DMS53 treated with DMSO at 0.1 percent for 48 hours (cell line): Measurements from ENCODE around the gene REPS2.
"Not testable (repeated sequence)": the region's sequence is repeated elsewhere in the genome, so short reads cannot be mapped to it uniquely, and the experiment has no call there.

Experiments
- DNase-seq: peaks from one replicate; lab custom pipeline; 2025; ENCODE audit not compliant: unreplicated experiment; lab: John Stamatoyannopoulos, UW

REPS2 gene

DNA sequence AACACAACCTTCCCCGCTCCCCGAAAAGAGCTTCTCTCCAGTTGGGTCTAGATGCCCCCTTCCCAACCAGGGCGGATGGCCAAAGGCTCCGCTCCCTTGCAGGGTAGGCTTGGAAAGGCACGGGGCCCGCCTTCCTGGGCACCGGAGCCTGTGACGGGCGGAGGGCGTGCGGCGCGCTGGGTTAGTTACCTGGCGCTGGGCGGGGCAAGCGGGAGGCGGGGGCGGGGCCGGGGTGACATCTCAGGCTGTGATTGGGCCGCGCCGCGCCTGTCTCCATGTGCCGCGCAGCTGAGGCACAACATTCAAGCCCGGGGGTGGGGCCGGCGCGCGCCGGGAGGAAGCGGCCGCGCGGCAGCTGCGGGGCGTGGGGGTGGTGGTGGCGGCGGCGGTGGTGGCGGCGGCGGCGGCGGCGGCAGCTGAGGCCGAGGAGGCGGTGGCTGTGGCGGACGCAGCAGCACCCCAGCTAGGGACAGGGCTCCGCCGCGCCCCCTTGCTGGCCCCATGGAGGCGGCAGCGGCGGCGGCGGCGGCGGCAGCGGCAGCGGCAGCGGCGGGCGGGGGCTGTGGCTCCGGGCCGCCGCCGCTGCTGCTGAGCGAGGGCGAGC, at the start of gene REPS2:
REPS2 (plus strand) TSS at position 298 of the 604 bp plus-strand sequence; CDS start at position 502, 204 bp downstream.
- peak; percentile 67 for DNase-seq

DNA sequence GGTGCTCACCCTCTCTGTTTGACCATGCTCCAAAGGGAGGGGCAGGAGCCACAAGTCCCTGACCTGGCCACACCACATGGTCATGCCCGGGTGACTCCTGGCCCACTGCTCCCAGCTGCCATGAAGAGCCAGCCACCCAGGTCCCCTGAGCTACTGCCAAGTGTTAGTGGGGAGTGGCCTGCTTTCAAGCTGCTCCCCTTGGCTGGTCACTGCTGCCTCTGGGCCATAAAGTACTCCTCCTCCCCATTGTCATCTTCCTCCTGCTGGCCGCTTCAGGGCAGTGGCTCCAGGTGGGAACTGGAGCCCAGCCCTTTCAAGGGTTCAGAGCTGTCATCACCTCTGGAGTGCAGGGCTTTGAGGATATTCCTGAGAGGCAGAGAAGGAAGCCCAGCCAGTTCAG, 49.0 kb upstream of the REPS2 start:
- no peak for DNase-seq

DNA sequence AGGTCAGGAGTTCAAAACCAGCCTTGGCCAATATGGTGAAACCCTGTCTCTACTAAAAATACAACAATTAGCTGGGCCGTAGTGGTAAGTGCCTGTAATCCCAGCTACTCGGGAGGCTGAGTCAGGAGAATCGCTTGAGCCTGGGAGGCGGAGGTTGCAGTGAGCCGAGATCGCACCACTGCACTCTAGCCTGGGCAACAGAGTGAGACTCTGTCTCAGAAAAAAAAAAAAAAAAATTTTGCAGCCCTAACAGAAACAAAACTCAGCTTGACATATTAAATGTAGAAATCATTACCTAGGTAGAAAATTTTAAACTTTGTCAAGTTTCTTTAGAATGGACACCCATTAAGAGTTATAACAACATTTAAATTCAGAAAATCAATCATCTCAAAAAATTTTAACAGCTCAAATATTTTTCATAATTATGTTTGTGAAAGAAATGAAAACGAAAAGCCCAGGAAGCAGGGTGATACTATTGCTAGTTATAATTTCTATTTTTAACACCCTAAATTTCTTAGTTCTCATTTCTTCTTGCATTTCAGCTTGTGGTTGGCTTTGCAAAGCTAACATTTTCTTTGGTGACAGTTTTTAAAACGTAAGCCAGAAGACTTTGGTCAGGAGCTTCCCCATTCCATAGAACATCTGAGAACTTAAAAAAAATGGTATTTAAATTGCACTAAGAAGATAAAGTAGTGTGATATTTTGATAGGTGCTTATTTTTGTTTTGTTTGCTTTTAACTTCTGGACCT, 43.0 kb upstream of the REPS2 start:
- no peak for DNase-seq

DNA sequence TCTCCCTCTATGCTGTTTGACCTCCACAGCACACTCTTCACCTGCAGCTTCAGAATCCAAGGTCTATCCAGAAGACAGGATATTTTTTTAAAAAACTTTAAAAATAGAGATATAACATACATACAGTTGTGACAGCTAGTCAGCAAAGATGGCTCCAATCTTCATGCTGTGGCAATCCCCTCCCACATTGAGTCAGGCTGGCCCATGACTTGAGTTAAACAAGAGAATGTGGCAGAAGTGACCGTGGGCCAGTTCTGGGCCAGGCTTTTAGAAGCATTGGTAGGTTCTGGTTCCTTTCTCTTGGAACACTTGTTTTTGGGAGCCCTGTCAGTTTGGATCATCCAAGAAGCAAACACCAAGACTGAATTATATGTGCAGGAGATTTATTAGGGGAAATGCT, 36.1 kb upstream of the REPS2 start:
- no peak for DNase-seq

DNA sequence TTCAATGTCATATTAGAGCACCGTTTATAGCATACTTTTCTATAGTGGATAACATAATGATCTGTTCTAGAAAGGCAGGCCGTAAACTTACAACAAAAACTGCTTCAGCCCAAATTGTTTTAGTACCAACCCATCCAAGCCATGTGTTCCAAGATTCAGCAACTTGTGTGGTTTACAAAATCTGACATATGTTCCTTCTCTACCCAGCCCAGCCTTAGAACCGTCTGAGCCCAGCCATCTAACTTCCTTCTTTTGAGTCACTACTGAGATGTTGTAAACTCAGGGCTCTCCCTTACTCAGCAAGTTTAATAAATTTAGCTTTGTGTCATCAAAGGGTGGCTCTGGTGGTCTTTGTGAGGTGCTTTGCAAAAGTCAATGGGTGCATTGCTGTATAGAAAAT, 32.4 kb upstream of the REPS2 start:
- no peak for DNase-seq

DNA sequence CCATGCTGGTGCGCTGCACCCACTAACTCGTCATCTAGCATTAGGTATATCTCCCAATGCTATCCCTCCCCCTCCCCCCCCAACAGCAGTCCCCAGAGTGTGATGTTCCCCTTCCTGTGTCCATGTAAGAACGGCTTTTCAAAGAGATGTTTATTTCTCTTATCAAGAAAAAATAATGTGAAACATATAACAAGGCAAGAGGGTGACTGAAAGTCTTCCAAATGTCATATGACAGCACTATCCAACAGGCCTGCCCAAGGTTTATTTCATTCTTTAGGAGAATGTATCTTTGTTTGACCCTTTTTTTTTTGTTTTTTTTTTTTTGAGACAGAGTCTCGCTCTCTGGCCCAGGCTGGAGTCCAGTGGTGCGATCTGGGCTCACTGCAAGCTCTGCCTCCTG, 29.9 kb upstream of the REPS2 start:
- no peak for DNase-seq

DNA sequence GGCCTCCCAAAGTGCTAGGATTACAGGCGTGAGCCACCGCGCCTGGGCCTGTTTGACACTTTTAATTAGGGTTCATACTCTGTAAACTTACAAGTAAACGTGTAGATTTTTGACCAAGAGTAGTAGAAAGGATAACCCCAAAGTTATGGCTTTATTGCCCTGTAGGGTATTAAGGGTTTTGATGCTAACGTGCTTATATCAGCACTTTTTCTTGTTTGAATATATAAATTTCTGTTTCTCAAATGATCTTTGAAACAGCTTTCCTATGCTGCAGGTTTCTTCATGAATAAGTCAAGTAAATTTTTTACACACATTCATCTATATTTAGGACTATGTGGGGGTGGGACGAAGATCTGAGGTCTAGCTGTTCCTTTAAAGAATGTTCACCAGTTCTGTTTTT, 29.3 kb upstream of the REPS2 start:
- no peak for DNase-seq

DNA sequence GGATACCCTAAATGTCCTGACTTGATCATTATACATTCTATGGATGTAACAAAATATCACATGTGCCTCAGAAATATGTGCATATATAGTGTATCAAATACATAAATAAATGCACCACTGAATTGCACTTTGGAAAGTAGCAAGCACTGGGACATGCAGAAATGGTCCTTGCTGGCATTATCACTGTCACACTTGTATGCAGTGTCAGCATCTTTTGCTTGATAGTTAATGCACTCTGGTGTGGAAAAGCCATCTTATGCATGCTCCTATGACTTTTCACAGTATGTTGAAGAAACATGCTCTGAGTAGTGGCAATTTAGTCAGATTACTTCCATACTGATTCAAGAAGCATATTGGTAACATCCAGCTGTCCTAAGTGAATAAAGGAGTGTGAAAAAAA, 27.5 kb upstream of the REPS2 start:
- no peak for DNase-seq

DNA sequence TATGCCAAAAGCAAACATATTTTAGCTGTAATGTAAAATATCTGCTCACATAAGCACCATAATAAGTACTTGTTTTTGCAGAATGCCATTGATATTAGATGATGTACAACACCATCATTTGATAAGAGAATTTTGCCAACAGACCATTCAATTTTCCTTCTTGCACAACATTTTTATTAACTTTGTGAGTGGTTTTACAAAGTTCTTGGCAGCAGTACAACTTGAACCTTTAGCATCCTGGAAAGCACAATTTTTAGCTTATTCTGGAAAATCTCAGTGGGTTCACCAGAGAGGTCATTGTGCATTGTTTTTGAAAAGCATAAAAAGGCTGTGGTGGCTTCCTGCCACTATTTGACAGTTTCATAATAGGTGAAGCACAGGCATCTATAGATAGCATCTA, 26.4 kb upstream of the REPS2 start:
- DNase-seq: no peak

DNA sequence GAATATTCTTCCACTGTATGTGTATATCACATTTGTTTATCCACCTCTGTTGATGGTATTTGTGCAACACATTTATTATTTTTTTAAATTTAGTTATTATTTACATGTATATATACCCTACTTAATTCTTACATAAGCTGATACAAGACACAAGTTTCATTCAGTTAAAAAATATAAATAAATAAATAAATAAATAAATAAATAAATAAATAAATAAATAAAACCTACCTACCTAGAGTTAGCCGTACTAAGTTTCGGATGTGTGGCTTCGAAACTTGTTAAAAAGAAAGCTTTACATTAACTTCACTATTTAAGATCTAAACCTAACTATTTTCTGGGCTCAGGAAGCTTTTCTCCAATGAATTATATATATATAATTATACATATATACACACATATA, 23.3 kb upstream of the REPS2 start:
- DNase-seq: no peak

DNA sequence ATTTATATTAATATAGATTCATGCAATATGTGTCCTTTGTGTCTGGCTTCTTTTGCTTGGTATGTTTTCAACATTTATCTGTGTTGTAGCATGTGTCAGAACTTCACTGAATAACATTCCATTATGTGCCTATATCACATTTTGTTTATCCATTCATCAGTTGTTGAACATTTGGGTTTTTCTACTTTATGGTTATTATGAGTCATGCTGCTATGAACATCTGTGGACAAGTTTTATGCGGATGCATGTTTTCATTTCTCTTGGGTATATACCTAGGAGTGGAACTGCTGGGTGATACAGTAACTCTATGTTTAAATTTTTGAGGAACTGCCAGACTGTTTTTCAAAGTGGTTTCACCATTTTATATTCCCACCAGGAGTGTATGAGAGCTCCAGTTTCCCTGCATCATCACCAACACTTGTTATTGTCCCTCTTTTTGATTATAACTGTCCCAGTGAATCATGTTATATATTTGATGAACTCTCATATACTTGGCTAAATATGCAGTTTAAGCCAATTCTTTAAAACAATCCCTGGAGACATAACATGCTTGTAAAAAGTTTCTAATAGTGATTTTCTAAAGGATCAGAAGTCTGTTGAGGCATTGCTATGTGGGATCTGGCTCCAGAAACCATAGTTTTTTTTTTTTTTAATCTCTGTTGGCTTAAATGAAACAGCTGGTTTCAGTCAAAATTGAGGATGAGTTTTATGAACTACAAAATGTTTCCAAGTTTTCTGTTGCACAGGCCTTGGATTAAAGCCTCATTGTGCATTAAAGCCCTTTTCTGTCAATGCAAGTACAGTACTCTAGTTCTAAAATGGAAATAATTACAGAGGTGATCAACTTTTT, 21.6 kb upstream of the REPS2 start:
- DNase-seq: no peak

DNA sequence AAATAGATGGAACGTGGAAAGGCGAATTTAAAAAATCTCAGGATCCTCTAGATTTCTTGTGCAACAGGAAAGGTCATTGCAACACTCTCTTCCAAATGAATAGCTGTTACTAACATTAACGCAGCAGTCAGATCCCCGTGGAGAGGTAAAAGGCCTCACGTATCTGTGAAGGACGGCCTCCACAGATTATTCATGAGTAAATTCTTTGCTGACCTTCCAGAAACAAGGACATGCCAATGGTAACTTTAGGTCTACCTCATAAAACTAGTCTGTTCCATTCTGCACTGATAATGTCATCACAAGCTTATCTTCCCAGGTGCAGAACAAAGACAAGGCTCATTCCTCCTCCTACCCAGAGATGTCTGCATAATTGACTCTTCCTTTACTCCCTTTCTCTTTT, 16.1 kb upstream of the REPS2 start:
- no peak for DNase-seq

DNA sequence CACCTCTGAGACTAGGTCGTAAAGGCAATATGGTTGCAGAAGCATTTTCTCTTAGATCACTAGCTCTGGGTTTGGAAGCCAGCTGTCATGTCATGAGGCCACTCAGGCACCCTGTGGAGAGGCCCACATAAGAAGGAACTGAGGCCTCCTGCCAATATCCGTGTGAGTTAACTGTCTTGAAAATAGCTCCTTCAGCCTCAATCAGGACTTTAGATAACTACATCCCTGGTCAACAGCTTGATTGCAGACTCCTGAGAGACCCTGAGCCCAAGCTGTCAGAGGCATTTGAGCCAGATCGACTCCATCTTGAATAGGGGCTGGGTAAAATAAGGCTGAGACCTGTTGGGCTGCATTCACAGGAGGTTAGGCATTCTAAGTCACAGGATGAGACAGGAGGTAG, 15.1 kb upstream of the REPS2 start:
- DNase-seq: no peak

DNA sequence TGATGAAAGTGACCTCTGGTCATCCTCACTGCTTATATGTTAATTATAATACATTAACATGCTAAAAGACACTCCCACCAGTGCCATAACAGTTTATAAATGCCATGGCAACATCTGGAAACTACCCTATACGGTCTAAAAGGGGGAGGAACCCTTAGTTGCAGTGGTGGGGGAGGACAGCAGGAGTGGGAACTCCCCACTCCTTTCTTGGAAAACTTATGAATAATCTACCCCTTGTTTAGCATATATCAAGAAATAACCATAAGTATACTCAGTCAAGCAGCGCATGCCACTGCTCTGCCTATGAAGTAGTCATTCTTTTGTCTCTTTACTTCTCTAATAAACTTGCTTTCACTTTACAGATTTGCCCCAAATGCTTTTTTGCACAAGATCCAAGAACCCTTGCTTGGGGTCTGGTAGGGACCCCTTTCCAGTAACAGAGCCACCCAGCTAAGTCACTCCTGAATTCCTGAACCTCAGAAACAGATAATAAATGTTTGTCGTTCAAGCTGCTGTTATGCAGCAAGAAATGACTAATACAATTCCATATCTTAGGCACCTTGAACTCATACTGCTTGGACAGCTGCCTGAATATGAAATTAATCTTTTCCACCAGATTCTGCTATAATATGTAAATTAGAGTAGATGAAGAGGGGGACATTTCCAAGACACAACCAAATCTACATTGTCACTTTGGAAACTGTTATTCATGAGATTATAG, 14.4 kb upstream of the REPS2 start:
- no peak for DNase-seq

DNA sequence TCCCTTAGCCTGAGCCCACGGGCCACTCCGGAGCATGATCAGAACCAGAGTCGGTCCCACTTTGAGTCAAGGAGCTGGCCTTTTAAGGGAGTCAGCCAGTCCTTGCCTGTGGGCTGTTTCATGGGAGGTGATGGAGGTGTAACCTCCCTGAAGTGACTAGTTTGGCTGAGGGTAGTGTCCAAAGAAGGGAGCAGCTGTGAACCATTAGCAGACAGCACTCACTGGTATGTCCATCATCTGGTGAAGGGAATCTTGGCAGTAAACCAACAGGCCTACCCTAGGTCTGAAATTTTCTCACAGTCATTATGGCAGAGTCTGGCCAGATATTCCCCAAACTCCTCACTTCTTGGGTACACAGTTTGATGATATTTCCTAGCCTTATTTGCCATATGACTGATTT, 12.3 kb upstream of the REPS2 start:
- no peak for DNase-seq

DNA sequence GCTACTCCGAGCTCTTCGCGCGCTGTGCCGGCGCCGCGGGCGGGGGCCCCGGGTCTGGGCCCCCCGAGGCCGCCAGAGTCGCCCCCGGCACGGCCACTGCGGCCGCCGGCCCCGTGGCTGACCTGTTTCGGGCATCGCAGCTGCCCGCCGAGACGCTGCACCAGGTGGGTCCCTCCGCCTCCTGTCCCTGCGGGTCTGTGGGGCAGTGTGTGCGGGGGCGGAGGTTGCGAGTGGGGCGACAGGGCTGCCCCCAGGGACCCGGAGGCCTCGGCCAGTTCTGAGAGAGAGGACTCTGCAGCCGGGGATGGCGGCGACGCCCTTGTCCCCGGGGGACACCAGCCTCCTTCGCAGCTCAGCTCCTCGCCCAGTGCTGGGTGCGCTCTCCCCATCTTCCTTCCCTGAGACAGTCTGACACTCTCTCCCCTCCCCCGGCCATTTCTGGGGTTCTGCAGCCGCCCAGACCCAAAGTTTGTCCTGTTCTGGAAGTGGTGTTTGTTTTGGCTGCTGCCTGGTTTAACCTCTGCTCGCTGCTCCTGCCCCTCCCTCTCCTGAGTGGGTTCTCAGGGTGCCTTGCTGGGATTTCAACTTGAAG, 609 bp downstream of the REPS2 start:
- DNase-seq: no peak

DNA sequence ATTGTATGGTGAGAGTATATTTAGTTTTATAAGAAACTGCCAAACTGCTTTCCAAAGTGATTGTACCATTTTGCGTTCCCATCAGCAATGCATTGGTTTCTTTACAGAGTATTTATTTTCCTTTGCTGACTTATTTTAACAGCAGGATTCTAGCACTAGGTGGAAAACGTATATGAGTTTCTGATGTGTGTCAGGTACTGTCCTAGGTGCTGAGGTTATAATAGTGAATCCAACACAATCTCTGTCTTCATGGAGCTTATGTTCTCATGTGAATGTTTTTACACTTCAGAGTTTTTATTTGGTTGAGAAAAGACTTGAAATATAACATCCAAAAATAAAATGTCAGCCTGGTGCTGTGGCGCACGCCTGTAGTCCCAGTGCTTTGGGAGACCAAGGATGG, 4.0 kb downstream of the REPS2 start:
- DNase-seq: no peak

DNA sequence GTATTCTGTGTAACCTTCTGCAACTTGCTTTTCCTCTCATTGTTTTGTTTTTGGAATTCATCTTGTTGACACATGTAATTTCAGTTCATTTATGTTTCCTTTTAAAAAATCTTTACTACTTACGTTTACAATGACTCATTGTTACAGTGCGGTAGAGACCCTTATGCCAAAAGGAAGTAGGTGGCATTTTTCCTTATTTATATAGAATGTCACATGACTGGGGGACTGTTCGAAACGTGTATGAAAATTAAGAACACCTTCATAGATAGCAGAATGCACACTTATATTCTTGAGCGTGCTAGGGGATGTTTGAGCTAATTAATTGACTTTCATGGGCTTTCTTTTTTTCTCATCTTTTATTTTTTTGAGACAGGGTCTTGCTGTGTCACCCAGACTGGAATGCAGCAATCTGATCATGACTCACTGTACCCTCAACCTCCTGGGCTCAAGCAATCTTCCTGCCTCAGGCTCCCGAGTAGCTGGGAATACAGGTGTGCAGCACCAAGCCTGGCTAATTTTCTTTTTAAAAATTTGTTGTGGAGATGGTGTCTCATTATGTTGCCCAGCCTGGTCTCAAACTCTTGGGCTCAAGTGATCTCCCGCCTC, 7.3 kb downstream of the REPS2 start:
- DNase-seq: peak; percentile 39

DNA sequence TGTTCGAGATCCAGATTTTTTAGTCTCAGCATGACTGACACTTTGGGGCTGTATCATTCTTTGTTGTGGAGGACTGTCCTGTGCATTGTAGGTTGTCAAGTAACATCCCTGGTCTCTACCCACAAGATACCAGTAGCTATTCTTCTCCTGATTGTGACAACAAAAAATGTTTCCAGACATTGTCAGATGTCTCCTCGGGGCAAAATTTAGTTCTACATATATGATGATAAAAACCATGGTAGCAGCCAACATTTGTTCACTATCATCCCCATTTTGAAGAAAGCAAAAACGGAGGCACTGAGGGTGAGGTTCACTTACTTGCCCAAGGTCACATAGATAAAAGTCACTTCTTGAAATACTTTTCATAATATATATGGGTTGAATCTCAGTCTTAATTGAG, 11.3 kb downstream of the REPS2 start:
- no peak for DNase-seq

DNA sequence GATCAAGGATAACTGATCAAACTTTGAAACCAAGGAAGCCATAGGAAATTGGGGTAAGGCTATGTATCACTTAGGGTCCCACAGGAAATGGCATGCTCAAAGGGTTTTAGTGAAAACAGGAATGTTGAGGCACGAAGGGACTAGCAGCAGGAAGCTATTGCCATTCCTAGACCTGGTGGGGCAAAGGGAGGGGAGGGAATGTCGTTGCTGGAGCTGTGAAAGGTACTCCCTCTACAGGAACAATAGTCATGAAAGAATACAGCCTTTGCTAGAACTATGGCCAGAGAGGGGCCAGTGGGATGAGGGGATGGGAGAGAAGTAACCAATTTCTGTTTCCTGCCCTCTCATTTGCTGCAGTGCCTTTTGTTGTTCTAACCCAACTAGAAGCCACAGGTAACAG, 11.9 kb downstream of the REPS2 start:
- no peak for DNase-seq

DNA sequence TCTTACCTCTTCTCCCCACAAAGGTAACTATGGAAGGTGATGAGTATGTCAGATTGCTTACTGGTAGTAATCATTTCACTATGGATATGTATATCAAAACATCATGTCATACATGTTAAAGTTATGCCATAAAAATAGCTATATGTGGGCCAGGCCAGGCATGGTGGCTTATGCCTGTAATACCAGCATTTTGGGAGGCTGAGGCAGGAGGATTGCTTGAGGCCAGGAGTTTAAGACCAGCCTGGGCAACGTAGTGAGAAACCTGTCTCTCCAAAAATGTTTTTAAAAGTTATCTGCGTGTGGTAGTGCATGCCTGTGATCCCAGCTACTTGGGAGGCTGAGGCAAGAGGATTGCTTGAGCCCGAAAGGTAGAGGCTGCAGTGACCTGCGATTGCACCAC, 16.2 kb downstream of the REPS2 start:
- DNase-seq: not testable (repeated sequence)
